ENCODE data around the gene KCNT2.
"Not testable (repeated sequence)": the region's sequence is repeated elsewhere in the genome, so short reads cannot be mapped to it uniquely, and the experiment has no call there.

KCNT2 gene

DNA sequence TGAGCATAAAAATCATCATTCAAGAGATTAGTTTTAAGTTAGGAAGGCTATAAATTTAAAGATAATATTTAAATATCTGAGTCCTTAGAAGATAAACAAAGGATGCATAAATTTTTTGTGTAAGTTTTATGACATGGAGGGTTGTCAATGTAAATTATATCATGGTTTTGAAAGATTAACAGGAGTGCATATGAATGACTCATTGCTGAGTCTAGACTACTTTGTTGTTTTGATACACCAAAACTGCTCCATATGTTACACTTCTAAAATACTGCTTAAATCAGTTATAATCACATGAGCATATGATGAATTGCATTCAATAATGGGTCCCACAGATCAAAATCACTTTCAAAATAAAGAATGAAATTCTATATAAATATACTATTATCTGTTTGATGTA, 312.5 kb downstream of the KCNT2 start:
- Histone ChIP-seq H3K27ac (no peak overlapping the region), H3K4me3 (ENCODE audit: low read depth, low read length) (no peak overlapping the region), H3K27me3 (replicated peaks) (no peaks in the 10 kb centered on the region), H3K36me3 (replicated peaks) (no peaks in the 10 kb centered on the region)
- TF ChIP-seq, protein P1, sequence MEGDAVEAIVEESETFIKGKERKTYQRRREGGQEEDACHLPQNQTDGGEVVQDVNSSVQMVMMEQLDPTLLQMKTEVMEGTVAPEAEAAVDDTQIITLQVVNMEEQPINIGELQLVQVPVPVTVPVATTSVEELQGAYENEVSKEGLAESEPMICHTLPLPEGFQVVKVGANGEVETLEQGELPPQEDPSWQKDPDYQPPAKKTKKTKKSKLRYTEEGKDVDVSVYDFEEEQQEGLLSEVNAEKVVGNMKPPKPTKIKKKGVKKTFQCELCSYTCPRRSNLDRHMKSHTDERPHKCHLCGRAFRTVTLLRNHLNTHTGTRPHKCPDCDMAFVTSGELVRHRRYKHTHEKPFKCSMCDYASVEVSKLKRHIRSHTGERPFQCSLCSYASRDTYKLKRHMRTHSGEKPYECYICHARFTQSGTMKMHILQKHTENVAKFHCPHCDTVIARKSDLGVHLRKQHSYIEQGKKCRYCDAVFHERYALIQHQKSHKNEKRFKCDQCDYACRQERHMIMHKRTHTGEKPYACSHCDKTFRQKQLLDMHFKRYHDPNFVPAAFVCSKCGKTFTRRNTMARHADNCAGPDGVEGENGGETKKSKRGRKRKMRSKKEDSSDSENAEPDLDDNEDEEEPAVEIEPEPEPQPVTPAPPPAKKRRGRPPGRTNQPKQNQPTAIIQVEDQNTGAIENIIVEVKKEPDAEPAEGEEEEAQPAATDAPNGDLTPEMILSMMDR (IDR thresholded peaks at IDR 0.05; ENCODE audit: low read depth, low read length, missing control alignments) = no peak
- in situ Hi-C loops (cut with HindIII; ENCODE audit: low pct_ligation_motif_present, low sequenced_read_pairs) = no loop called here
- no peak for DNase-seq

DNA sequence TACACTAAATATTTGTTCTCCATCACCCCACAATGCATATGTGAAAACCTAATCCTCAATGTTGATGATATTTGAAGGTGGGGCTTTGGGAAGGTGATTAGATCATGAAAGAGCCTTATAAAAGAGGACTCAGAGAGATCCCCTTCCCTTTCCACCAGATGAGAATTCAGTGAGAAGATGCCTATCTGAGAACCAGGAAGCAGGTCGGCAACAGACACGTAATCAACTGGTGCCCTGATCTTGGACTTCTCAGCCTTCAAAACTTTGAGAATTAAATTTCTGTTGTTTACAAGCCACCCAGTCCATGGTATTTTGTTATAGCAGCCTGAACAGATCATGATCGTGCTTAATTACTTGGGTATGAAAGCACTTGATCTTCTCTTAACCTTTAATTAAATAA, 329.4 kb downstream of the KCNT2 start:
- H3K4me3 ChIP-seq (ENCODE audit: low read depth, low read length) = no peak overlapping the region
- in situ Hi-C loops (cut with HindIII; ENCODE audit: low pct_ligation_motif_present, low sequenced_read_pairs) = no loop called here
- H3K27me3 ChIP-seq (replicated peaks) = no peaks in the 10 kb centered on the region
- no peak for DNase-seq
- H3K36me3 ChIP-seq (replicated peaks) = no peaks in the 10 kb centered on the region
- H3K27ac ChIP-seq = no peak overlapping the region
- TF ChIP-seq, protein P1 (IDR thresholded peaks at IDR 0.05; ENCODE audit: low read depth, low read length, missing control alignments) = no peak

DNA sequence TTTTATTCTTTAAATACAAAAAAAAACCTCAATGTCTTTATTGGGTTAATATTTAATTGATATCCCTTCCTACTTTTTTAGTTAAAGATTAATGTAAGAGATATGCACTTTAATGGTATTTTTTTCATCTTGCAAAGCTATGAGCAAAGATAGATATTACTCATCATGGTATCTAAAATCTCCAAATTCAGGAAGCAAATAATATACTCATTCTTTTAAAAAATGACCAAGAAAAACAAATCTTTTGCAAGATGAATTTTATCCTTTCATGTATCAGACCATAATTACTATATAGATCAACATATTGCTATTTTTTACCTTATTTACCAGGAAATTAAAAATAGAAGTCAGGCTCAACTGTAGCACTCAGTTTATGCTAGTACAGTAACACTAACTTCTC, 330.4 kb downstream of the KCNT2 start:
- no peaks in the 10 kb centered on the region for H3K27me3 ChIP-seq (replicated peaks)
- H3K36me3 ChIP-seq (replicated peaks) = no peaks in the 10 kb centered on the region
- TF ChIP-seq, protein P1 (IDR thresholded peaks at IDR 0.05; ENCODE audit: low read depth, low read length, missing control alignments) = no peak
- no peak overlapping the region for H3K4me3 ChIP-seq (ENCODE audit: low read depth, low read length)
- DNase-seq = no peak
- H3K27ac ChIP-seq = no peak overlapping the region
- in situ Hi-C loops (cut with HindIII; ENCODE audit: low pct_ligation_motif_present, low sequenced_read_pairs) = no loop called here

DNA sequence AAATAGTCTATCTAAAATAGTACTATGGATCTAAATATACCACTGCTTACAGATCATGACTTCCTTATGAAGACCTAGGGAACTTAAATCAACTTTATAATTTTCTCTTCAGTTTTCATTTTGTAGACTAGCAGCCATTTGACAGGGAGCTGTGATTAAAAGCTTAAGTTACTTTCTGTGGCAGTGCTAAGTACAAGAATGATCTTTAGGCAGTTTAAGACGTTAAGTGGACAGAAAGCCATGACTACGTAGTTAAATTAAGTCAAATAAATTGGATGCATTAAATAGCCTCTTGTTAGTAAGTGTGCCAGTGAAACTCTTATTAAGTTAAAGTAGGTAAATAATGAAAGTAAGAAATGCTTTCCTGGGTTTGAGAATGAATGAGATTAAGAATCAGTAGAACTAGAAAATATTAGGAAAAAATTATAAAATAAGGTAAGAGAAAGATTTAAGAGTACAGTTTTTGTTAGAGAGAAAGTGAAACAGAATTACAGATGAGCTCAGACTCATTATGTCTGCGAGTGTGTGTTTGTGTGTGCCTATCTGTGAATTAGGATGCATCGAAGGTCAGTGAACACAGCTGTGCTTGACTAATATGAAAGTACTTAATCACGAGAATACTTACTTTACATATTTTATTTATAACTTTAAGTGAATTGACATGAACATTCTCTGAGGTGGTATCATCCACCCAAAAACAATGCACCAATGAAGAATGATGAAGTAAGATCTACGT, 336.9 kb downstream of the KCNT2 start:
- H3K27me3 ChIP-seq (replicated peaks) = no peaks in the 10 kb centered on the region
- TF ChIP-seq, protein P1 (IDR thresholded peaks at IDR 0.05; ENCODE audit: low read depth, low read length, missing control alignments) = no peak
- DNase-seq = no peak
- H3K36me3 ChIP-seq (replicated peaks) = no peaks in the 10 kb centered on the region
- in situ Hi-C loops (cut with HindIII; ENCODE audit: low pct_ligation_motif_present, low sequenced_read_pairs) = no loop called here
- H3K4me3 ChIP-seq (ENCODE audit: low read depth, low read length) = no peak overlapping the region
- H3K27ac ChIP-seq = no peak overlapping the region

DNA sequence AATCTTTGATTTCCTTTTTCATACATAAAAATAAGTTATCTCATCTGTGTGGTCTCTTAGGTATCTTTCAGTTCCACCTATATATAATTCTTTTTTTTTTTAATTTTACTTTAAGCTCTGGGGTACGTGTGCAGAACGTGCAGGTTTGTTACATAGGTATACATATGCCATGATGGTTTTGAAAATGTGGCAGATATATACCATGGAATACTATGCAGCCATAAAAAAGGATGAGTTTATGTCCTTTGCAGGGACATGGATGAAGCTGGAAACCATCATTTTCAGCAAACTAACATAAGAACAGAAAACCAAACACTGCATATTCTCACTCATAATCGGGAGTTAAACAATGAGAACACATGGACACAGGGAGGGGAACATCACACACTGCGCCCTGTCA, 345.2 kb downstream of the KCNT2 start:
- H3K4me3 ChIP-seq (ENCODE audit: low read depth, low read length); in situ Hi-C loops (cut with HindIII; ENCODE audit: low pct_ligation_motif_present, low sequenced_read_pairs); DNase-seq; H3K27me3 ChIP-seq (replicated peaks); H3K27ac ChIP-seq; H3K36me3 ChIP-seq (replicated peaks): not testable (repeated sequence)

DNA sequence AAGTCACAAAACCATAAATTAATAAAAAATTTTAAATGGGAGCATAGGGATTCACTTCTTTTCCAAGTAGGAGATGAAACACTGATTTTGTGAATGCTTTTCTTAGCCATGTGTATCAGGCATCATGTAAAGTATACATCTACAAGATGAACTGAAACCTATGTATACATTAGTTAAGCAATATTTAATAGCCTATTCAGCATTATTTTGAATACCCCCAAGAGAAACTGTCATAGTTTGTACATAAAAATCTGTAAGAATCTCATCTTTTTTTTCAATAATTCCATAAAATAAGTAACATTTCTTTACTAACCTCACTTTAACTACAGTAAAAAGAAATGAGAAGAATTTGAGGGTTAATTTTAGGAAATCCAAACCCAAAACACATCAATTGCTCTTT, 348.0 kb downstream of the KCNT2 start:
- H3K36me3 ChIP-seq (replicated peaks) = no peaks in the 10 kb centered on the region
- TF ChIP-seq, protein P1 (IDR thresholded peaks at IDR 0.05; ENCODE audit: low read depth, low read length, missing control alignments) = no peak
- H3K4me3 ChIP-seq (ENCODE audit: low read depth, low read length) = no peak overlapping the region
- H3K27ac ChIP-seq = no peak overlapping the region
- H3K27me3 ChIP-seq (replicated peaks) = no peaks in the 10 kb centered on the region
- in situ Hi-C loops (cut with HindIII; ENCODE audit: low pct_ligation_motif_present, low sequenced_read_pairs) = no loop called here
- DNase-seq = no peak

Data from brain microvascular endothelial cell (primary cell).